Tibial artery (tissue), 4 donors: ENCODE results near the gene SRGAP3.

Experiments
- DNase-seq, 2 donors: peaks; one replicate each; pipeline ENCODE4 v3.0.0-alpha.2; 2019
- H3K27ac ChIP-seq, 2 donors: fragments of 200-600 bp; sonication (generic) in 1 of 2; 1 replicate in 1 of 2; 2 replicates in 1 of 2; pipeline ENCODE4 v1.5.1; 2018 to 2019; ENCODE audit warnings: mild to moderate bottlenecking in 1 of 2
- H3K27me3 ChIP-seq, 2 donors: fragments of 200-600 bp; sonication (generic) in 1 of 2; one replicate each; pipeline versions ENCODE4 v1.5.1 to v1.6.0; 2016 to 2019
- H3K36me3 ChIP-seq, 3 donors: fragments of 200-600 bp; sonication (generic) in 2 of 3; one replicate each; pipeline ENCODE4 v1.5.1; 2016 to 2019; ENCODE audit warnings: mild to moderate bottlenecking in 2 of 3
- H3K4me1 ChIP-seq, 4 donors: fragments of 200-600 bp; sonication (generic) in 2 of 4; 1 replicate in 3 of 4; 2 replicates in 1 of 4; pipeline ENCODE4 v1.5.1; 2016 to 2019
- H3K4me3 ChIP-seq, 2 donors: fragments of 200-600 bp; sonication (generic) in 1 of 2; 1 replicate in 1 of 2; 2 replicates in 1 of 2; pipeline ENCODE4 v1.5.1; 2018 to 2019; ENCODE audit warnings: mild to moderate bottlenecking in 2 of 2
- H3K9me3 ChIP-seq, 3 donors: fragments of 200-600 bp; sonication (generic) in 1 of 3; one replicate each; pipeline ENCODE4 v1.5.1; 2016 to 2019
- CTCF ChIP-seq, 2 experiments: fragments of 200-600 bp in 1 of 2; fragments of 450-650 bp in 1 of 2; IDR thresholded peaks; one replicate each; pipeline ENCODE4 v1.5.1; 2017 to 2019; ENCODE audit warnings: antibody characterized with exemption in 2 of 2, mild to moderate bottlenecking in 1 of 2, moderate library complexity in 1 of 2
- intact Hi-C: fragments of 100-400 bp; cut with DNase I; formaldehyde crosslinking; loops from one replicate; pipeline ENCODE4 v1.15.0; 2023; ENCODE audit warnings: low total_unique reads

Gene SRGAP3

GRCh38 chr3:9121366-9122001 lies 128.0 kb downstream of the SRGAP3 start:
- DNase-seq, result no peak
- Histone ChIP-seq H3K27me3 (no peaks in the 10 kb centered on the region), H3K4me1 (no peaks in the 10 kb centered on the region), H3K4me3 (no peak overlapping the region), H3K9me3 (no peaks in the 10 kb centered on the region), H3K27ac (no peak overlapping the region), H3K36me3 (no peaks in the 10 kb centered on the region)
- no peak for TF ChIP-seq CTCF (IDR thresholded peaks at IDR 0.05)
- intact Hi-C loops, result no loop called here

GRCh38 chr3:9119331-9119730 lies 130.1 kb downstream of the SRGAP3 start:
- DNase-seq, result no peak
- Histone ChIP-seq H3K9me3 (no peaks in the 10 kb centered on the region), H3K27ac (no peak overlapping the region), H3K4me3 (no peak overlapping the region), H3K36me3 (no peaks in the 10 kb centered on the region), H3K27me3 (no peaks in the 10 kb centered on the region), H3K4me1 (no peaks in the 10 kb centered on the region)
- no peak for TF ChIP-seq CTCF (IDR thresholded peaks at IDR 0.05)
- intact Hi-C loops, result no loop called here

- no peak for DNase-seq
- intact Hi-C loops, result no loop called here
- Histone ChIP-seq H3K27me3 (no peaks in the 10 kb centered on the region), H3K4me1 (no peaks in the 10 kb centered on the region), H3K36me3 (no peaks in the 10 kb centered on the region), H3K27ac (no peak overlapping the region), H3K9me3 (no peaks in the 10 kb centered on the region), H3K4me3 (no peak overlapping the region)
- TF ChIP-seq CTCF (IDR thresholded peaks at IDR 0.05), result no peak
These were observed 131.2 kb downstream of the SRGAP3 start for GRCh38 chr3:9118222-9118621.

GRCh38 chr3:9117220-9117619 lies 132.2 kb downstream of the SRGAP3 start:
- no peaks in the 10 kb centered on the region for H3K9me3 ChIP-seq
- H3K36me3 ChIP-seq, result no peaks in the 10 kb centered on the region
- H3K27ac ChIP-seq, result no peak overlapping the region
- no peak for TF ChIP-seq CTCF (IDR thresholded peaks at IDR 0.05)
- H3K4me3 ChIP-seq, result no peak overlapping the region
- intact Hi-C loops, result no loop called here
- DNase-seq, result no peak
- H3K27me3 ChIP-seq, result no peaks in the 10 kb centered on the region
- H3K4me1 ChIP-seq, result peaks cover 0 to 3% (median 0%) of the 10 kb centered on the region in 4 donors

- DNase-seq, result no peak
- intact Hi-C loops, result no loop called here
- Histone ChIP-seq H3K27ac (no peak overlapping the region), H3K27me3 (no peaks in the 10 kb centered on the region), H3K4me1 (peaks cover 0 to 10% (median 4%) of the 10 kb centered on the region in 4 donors), H3K36me3 (no peaks in the 10 kb centered on the region), H3K4me3 (no peak overlapping the region), H3K9me3 (no peaks in the 10 kb centered on the region)
- TF ChIP-seq CTCF (IDR thresholded peaks at IDR 0.05), result no peak
These were observed 133.1 kb downstream of the SRGAP3 start for GRCh38 chr3:9116336-9116735.

GRCh38 chr3:9115336-9115735 lies 134.1 kb downstream of the SRGAP3 start:
- intact Hi-C loops, result no loop called here
- peaks cover 0 to 16% (median 5%) of the 10 kb centered on the region in 4 donors for H3K4me1 ChIP-seq
- no peak for TF ChIP-seq CTCF (IDR thresholded peaks at IDR 0.05)
- no peaks in the 10 kb centered on the region for H3K27me3 ChIP-seq
- H3K4me3 ChIP-seq, result no peak overlapping the region
- no peak for DNase-seq
- H3K36me3 ChIP-seq, result no peaks in the 10 kb centered on the region
- no peak overlapping the region for H3K27ac ChIP-seq
- no peaks in the 10 kb centered on the region for H3K9me3 ChIP-seq
